Panc1 (cell line): ENCODE data around the gene PLEKHA1.

ENCODE experiments used
- SIN3A ChIP-seq: IDR thresholded peaks from 2 replicates; pipeline ENCODE4 v1.6.1; 2012; ENCODE audit warnings: low read depth, mild to moderate bottlenecking, low read length, moderate library complexity, borderline replicate concordance; ENCODE audit not compliant: insufficient read depth
- TF ChIP-seq, protein P1 (sequence below): fragments of 450-650 bp; IDR thresholded peaks from 2 replicates; pipeline ENCODE4 v1.5.1; 2017; ENCODE audit warnings: mild to moderate bottlenecking
- TF ChIP-seq, protein P2 (sequence below), 2 experiments: IDR thresholded peaks; 2 replicates each; pipeline ENCODE4 v1.6.1; 2011 to 2012; ENCODE audit warnings: low read depth in 2 of 2, control low read depth in 1 of 2, low read length in 1 of 2, mild to moderate bottlenecking in 1 of 2, moderate library complexity in 1 of 2; ENCODE audit not compliant: insufficient read depth in 1 of 2

DNA sequence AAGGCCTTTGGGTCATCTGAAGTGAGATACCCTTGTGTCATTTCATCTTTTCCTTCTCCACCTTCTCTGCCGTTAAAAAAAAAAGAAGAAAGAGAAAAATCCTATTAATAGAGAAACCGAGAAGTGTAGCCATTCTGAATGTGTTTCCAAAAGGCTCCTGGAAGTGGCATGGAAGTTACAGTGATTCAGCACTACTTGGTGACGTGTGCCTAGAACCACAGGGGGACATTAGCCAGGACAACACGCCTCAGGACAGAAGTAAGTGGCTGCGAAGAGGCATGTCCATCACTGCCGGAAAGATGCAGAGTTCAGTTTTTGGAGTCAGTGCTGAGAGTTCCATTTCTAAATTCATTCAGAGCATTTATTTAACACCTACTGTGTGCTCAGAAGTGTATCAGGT, 93.2 kb downstream of the PLEKHA1 start:
- TF ChIP-seq, protein P1, sequence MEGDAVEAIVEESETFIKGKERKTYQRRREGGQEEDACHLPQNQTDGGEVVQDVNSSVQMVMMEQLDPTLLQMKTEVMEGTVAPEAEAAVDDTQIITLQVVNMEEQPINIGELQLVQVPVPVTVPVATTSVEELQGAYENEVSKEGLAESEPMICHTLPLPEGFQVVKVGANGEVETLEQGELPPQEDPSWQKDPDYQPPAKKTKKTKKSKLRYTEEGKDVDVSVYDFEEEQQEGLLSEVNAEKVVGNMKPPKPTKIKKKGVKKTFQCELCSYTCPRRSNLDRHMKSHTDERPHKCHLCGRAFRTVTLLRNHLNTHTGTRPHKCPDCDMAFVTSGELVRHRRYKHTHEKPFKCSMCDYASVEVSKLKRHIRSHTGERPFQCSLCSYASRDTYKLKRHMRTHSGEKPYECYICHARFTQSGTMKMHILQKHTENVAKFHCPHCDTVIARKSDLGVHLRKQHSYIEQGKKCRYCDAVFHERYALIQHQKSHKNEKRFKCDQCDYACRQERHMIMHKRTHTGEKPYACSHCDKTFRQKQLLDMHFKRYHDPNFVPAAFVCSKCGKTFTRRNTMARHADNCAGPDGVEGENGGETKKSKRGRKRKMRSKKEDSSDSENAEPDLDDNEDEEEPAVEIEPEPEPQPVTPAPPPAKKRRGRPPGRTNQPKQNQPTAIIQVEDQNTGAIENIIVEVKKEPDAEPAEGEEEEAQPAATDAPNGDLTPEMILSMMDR = no peak
- TF ChIP-seq, protein P2, sequence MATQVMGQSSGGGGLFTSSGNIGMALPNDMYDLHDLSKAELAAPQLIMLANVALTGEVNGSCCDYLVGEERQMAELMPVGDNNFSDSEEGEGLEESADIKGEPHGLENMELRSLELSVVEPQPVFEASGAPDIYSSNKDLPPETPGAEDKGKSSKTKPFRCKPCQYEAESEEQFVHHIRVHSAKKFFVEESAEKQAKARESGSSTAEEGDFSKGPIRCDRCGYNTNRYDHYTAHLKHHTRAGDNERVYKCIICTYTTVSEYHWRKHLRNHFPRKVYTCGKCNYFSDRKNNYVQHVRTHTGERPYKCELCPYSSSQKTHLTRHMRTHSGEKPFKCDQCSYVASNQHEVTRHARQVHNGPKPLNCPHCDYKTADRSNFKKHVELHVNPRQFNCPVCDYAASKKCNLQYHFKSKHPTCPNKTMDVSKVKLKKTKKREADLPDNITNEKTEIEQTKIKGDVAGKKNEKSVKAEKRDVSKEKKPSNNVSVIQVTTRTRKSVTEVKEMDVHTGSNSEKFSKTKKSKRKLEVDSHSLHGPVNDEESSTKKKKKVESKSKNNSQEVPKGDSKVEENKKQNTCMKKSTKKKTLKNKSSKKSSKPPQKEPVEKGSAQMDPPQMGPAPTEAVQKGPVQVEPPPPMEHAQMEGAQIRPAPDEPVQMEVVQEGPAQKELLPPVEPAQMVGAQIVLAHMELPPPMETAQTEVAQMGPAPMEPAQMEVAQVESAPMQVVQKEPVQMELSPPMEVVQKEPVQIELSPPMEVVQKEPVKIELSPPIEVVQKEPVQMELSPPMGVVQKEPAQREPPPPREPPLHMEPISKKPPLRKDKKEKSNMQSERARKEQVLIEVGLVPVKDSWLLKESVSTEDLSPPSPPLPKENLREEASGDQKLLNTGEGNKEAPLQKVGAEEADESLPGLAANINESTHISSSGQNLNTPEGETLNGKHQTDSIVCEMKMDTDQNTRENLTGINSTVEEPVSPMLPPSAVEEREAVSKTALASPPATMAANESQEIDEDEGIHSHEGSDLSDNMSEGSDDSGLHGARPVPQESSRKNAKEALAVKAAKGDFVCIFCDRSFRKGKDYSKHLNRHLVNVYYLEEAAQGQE (IDR thresholded peaks at IDR 0.05; ENCODE audit: insufficient read depth in 1 of 2, low read depth in 2 of 2, low read length in 1 of 2) = no peak
- no peak for TF ChIP-seq SIN3A
